ENCODE results near the gene MPL. TPM values are rescaled to one million over a fixed set of nuclear protein-coding genes. Genes with fewer than 3 reads are reported as not detected.

MPL gene
- total RNA-seq, 1 donor = 39.6 TPM

DNA sequence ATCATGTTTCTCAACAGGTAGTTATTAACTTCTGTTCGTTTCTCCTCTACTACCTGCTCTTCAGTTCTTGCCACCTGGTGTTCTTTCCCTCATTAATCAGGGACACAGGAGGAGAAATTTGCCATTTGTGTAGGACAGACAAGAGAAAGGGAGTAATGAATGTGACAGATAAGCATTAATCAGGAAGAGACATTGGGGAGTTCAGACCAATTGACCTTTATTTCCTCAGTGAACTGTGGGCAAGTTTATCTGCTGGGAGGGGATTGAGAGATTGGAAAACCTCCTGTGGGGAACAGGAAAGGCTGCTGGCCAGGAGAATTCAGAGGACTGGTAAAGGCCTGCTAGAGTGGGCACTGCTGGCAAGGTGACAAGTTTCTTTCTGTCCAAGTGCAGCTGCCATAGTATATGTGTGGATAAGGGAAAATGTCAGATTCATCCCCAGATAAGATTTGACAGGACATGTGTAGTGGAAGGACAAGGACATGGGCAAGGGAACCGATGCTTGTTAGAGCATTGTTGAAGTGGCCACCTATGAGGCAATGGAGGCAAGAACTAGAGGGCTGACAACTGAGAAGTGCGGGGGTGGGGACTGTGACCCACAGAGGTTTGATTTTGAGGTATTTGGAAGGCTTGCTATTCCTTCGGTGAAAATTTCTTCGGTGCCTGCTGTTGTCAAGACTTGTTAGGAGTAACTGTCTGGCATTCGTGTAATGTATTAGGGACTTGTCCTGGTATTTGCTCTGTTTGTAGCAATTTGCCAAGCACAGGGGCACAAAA, 64.7 kb downstream of the MPL start:
- DNase-seq (ENCODE audit: low read depth in 2 of 3, low spot score in 2 of 3) = no peak

Other genes starting within 250 kb of the MPL start
- gene EBNA1BP2, start 165.5 kb upstream of the MPL start, total RNA-seq = 33.1 TPM
- under 0.01 TPM for gene CFAP57, start 165.5 kb upstream of the MPL start, total RNA-seq
- 8.3 TPM for gene TMEM125, start 67.8 kb upstream of the MPL start, total RNA-seq
- gene C1orf210, start 52.2 kb upstream of the MPL start, total RNA-seq = under 0.01 TPM
- 47.7 TPM for gene TIE1, start 36.8 kb upstream of the MPL start, total RNA-seq
- gene CDC20, start 21.2 kb downstream of the MPL start, total RNA-seq = 9.4 TPM
- 75.7 TPM for gene ELOVL1, start 30.2 kb downstream of the MPL start, total RNA-seq
- 21.3 TPM for gene MED8, start 52.0 kb downstream of the MPL start, total RNA-seq
- gene SZT2, start 52.1 kb downstream of the MPL start, total RNA-seq = 47.7 TPM
- gene HYI, start 116.1 kb downstream of the MPL start, total RNA-seq = 21.0 TPM
- gene PTPRF, start 193.1 kb downstream of the MPL start, total RNA-seq = 1.9 TPM